Measurements from ENCODE around the gene GDPGP1.
"Not testable (repeated sequence)": the region's sequence is repeated elsewhere in the genome, so short reads cannot be mapped to it uniquely, and the experiment has no call there.

The GDPGP1 gene

DNA sequence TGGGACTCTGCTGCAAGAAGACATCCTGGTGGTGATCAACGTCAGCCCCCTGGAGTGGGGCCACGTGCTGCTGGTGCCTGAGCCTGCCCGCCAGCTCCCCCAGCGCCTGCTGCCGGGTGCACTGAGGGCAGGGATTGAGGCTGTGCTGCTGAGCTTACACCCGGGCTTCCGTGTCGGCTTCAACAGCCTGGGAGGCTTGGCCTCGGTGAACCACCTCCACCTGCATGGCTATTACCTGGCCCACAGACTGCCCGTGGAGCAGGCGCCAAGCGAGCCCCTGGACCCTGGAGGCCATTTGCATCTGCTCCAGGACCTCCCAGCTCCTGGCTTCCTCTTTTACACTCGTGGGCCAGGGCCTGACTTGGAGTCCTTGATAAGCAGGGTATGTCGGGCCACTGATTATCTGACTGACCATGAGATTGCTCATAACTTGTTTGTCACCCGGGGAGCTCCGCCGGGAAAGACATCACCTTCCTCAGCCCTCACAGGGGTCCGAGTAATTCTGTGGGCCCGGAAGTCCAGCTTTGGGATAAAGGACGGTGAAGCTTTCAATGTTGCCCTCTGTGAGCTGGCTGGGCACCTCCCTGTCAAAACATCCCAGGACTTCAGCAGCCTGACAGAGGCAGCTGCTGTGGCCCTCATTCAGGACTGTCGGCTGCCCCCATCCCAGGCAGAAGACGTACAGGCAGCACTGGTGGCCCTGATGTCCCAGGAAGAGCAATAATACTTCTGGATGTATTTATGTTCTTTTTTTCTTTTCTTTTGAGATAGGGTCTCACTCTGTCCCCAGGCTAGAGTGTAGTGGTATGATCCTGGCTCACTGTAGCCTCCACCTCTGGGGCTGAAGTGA, 7.6 kb downstream of the GDPGP1 start:
- Mint-ChIP-seq H3K9me3 (no peaks in the 10 kb centered on the region), H3K36me3 (ENCODE audit: low read depth) (peaks cover 19% of the 10 kb centered on the region), H3K4me1 (ENCODE audit: low read depth) (peaks cover 8% of the 10 kb centered on the region), H3K27ac (peak overlapping the region; percentile 10), H3K27me3 (ENCODE audit: low read depth) (no peaks in the 10 kb centered on the region), H3K4me3 (no peak overlapping the region)
- DNase-seq (ENCODE audit: low spot score): no peak

DNA sequence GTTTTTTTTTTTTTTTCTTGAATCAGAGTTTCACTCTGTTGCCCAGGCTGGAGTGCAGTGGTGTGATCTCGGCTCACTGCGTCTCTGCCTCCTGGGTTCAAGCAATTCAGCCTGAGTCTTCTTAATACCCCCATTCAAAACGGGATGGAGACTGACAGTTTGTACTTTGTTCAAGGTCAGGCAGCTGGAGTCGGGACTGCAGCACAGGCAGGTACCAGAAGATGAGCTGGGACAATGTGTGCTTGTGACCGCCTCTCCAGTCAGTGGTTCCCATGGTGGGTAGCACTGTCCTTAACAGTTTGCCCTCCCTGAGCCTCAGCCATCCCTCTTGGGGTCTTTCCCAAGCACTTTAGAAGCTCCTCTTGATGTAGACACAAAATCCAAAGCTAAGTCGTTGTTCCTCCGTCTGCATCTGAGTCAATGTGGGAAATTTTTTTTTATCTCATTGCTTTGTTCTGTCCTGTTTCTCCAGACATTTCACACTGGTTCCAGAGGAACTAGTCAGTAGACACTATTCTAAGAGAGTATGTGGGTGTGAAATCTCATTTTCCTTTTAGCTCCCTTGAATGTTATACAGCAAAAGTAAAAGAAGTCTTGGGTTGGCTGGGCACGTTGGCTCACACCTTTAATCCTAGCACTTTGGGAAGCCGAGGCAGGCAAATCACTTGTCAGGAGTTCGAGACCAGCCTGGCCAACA, 10.1 kb downstream of the GDPGP1 start:
- Mint-ChIP-seq H3K36me3 (ENCODE audit: low read depth) (peaks cover 5% of the 10 kb centered on the region), H3K9me3 (no peaks in the 10 kb centered on the region), H3K4me3 (no peak overlapping the region), H3K27ac (no peak overlapping the region), H3K4me1 (ENCODE audit: low read depth) (peaks cover 10% of the 10 kb centered on the region), H3K27me3 (ENCODE audit: low read depth) (no peaks in the 10 kb centered on the region)
- DNase-seq (ENCODE audit: low spot score): no peak

DNA sequence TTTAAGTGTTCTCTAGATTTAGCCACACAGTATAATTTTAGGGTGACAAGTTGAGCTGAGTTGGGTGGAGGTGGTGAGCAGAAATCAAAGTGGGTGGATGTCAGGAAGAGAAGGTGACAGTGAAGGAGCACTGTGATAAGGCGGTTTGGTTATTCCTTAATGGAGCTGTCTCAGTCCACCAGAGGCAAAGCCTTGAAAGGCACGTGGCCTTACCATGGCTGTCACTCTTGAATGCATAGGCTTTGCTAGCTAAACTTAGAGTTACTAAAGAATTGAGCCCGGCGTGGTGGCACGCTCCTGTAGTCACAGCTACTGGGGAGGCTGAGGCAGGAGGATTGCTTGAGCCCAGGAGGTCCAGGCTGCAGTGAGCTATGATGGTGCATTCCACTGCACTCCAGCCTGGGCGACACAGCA, 14.8 kb downstream of the GDPGP1 start:
- no peaks in the 10 kb centered on the region for H3K27me3 Mint-ChIP-seq (ENCODE audit: low read depth)
- no peak for DNase-seq (ENCODE audit: low spot score)
- peak overlapping the region; percentile 74 for H3K4me3 Mint-ChIP-seq
- no peaks in the 10 kb centered on the region for H3K36me3 Mint-ChIP-seq (ENCODE audit: low read depth)
- H3K4me1 Mint-ChIP-seq (ENCODE audit: low read depth): peaks cover 13% of the 10 kb centered on the region
- H3K27ac Mint-ChIP-seq: peak overlapping the region; percentile 42
- H3K9me3 Mint-ChIP-seq: no peaks in the 10 kb centered on the region

DNA sequence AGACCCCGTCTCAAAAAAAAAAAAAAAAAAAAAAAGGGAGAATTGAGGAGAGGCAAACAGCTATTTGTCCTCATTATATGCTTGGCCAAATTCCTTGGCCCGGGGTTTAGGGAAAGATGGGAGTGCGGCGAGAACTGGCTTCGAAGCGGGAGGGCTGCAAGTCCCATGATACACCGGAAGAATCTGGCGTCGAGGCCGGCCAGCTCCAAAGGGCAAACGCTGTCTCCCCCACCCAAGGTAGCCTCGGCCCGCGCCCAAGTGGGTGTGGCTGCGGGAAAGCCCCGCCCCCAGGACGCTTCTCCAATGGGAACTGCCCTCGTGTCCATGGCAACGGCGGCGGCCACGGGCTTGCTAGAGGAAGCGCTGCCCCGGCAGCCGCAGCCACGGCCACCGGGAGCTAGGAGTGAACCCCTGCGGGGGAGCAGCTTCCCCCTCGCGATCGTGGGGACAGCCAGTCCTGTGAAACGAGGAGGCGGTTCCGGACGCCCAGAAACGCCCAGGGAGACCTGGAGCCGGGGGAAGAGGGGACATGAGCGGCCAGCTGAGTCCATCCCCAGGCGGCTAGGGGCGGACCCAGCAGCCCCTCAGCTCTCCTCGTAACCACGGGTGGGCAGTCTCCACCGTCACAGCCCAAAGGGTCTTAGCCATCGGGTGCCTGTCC, 15.3 kb downstream of the GDPGP1 start, which contains the start of gene TTLL13:
Gene TTLL13 (plus strand): TSS at position 354 of the 661 bp plus-strand sequence. CDS start 1,075 bp downstream, outside the sequence.
- DNase-seq (ENCODE audit: low spot score): peak; percentile 83
- Mint-ChIP-seq H3K4me3 (peak within 1 kb of the TSS; percentile 78), H3K4me1 (ENCODE audit: low read depth) (peaks cover 13% of the 10 kb centered on the region)

DNA sequence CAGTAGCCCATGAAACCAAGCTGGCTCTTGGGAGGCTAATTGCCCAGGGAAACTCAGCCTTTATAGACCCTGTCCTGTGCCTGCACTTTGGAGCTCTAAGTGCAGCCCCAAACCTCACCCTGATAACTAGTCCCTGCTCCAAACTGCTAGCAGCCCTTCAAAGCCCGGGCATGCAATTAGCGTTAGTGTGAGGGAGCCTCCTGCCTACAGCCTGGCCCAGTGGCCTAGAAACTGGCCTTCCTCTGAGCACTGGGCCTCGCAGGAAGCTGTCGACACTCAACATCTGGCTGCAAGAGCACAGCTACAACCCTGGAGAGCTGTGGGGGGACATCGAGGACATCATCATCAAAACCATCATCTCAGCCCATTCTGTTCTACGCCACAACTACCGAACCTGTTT, 23.8 kb downstream of the GDPGP1 start:
- DNase-seq (ENCODE audit: low spot score): no peak
- Mint-ChIP-seq H3K4me1 (ENCODE audit: low read depth) (peaks cover 17% of the 10 kb centered on the region), H3K4me3 (no peak overlapping the region), H3K9me3 (no peaks in the 10 kb centered on the region), H3K27me3 (ENCODE audit: low read depth) (no peaks in the 10 kb centered on the region), H3K36me3 (ENCODE audit: low read depth) (peaks cover 1% of the 10 kb centered on the region), H3K27ac (no peak overlapping the region)

More for the DNA sequence above, 15.3 kb downstream of the GDPGP1 start, which contains the start of gene TTLL13:
- Mint-ChIP-seq H3K36me3 (ENCODE audit: low read depth) (no peaks in the 10 kb centered on the region), H3K27me3 (ENCODE audit: low read depth) (no peaks in the 10 kb centered on the region), H3K9me3 (no peaks in the 10 kb centered on the region), H3K27ac (peak within 1 kb of the TSS; percentile 42)

DNA sequence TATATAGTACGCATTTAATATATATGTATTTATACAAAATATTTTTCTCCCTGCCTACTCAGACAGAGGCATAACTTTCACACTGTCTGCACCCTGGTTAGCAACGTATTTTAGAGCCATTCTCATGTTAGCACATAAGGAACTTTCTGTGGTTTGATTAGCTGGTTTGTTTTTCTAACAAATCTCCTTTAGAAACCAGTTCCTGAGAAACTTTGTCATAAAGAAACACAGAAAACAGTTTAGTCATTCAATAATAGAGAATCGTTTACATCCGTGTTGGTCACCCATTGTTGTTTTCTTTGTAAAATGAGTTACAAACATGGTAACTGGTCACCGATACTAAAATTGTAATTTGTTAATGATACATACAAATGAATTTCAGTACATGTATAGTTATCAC, 25.5 kb downstream of the GDPGP1 start:
- Mint-ChIP-seq H3K27ac (peak overlapping the region; percentile 79), H3K36me3 (ENCODE audit: low read depth) (peaks cover 1% of the 10 kb centered on the region), H3K4me1 (ENCODE audit: low read depth) (peaks cover 25% of the 10 kb centered on the region), H3K27me3 (ENCODE audit: low read depth) (no peaks in the 10 kb centered on the region), H3K4me3 (peak overlapping the region; percentile 38), H3K9me3 (no peaks in the 10 kb centered on the region)
- DNase-seq (ENCODE audit: low spot score): no peak

DNA sequence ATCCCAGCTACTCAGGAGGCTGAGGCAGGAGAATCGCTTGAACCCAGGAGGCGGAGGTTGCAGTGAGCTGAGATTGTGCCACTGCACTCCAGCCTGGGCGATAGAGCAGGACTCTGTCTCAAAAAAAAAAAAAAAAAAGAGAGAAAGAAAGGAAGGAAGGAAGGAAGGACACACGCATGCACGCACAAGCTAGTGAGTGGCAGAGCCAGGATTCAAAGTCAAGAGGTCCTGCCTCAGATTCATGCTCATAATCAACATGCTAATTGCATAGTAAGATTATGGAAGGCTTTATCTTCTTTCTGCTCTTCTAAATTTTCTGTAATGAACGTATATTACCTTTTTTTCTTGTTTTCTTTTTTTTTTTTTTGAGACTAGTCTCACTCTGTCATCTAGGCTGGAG, 26.7 kb downstream of the GDPGP1 start:
- not testable (repeated sequence) for DNase-seq (ENCODE audit: low spot score); H3K4me3 Mint-ChIP-seq; H3K36me3 Mint-ChIP-seq (ENCODE audit: low read depth); H3K9me3 Mint-ChIP-seq; H3K27ac Mint-ChIP-seq; H3K27me3 Mint-ChIP-seq (ENCODE audit: low read depth)
- H3K4me1 Mint-ChIP-seq (ENCODE audit: low read depth): peaks cover 30% of the 10 kb centered on the region

DNA sequence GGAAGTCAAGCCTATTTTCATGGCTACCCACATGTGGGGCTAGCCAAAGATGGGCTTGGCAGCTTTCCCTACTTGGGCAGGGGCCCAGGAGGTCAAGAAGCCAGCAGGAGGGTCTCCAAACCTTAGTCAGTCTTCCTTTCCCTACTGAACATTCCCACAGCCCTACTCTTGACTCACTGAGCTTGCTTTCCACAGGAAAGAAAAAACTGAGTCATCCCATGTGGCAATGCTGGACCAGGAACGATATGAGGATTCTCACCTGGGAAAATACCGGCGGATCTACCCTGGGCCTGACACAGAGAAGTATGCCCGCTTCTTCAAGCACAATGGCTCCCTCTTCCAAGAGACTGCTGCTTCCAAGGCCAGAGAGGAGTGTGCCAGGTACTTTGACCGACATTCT, 27.8 kb downstream of the GDPGP1 start:
- Mint-ChIP-seq H3K4me1 (ENCODE audit: low read depth) (peaks cover 28% of the 10 kb centered on the region), H3K27me3 (ENCODE audit: low read depth) (no peaks in the 10 kb centered on the region), H3K4me3 (no peak overlapping the region), H3K9me3 (no peaks in the 10 kb centered on the region), H3K27ac (no peak overlapping the region), H3K36me3 (ENCODE audit: low read depth) (peaks cover 5% of the 10 kb centered on the region)
- no peak for DNase-seq (ENCODE audit: low spot score)

DNA sequence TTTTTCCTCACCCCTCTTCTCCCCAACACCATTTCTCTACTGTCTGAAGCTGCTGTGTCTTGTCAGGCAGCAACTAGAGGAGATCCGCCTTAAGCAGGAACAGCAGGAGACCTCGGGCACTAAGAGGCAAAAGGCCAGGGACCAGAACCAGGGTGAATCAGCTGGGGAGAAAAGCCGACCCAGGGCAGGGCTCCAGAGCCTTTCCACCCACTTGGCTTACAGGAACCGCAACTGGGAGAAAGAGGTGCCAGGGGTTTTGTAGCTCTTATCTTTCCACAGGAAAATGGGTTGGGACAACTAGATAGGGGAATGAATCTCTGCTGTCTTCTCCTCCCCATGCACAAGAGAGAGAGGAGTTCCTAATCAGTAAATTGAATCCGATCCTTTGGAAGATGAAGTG, 28.4 kb downstream of the GDPGP1 start:
- no peak for DNase-seq (ENCODE audit: low spot score)
- Mint-ChIP-seq H3K4me3 (no peak overlapping the region), H3K36me3 (ENCODE audit: low read depth) (peaks cover 6% of the 10 kb centered on the region), H3K9me3 (no peaks in the 10 kb centered on the region), H3K4me1 (ENCODE audit: low read depth) (peaks cover 32% of the 10 kb centered on the region), H3K27ac (no peak overlapping the region), H3K27me3 (ENCODE audit: low read depth) (no peaks in the 10 kb centered on the region)

DNA sequence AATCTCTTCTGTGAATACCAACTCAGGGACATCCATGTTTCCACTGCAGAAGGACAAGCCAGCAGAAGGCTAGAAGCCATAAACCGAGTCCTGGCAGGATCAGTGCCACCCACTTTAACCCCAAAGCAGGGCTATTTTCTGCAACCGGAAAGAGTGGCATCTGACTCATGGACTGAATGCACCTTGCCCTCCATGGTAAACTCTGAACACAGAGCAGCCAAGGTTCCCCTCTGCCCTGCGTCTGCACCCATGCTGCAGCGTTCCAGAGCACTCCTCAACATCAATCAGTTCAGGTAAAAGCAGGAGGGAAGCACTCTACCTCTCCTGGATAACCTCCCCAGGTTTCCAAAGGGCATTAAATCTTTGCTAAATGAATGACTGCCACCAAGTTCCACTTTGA, 30.7 kb downstream of the GDPGP1 start:
- peak; percentile 37 for DNase-seq (ENCODE audit: low spot score)

DNA sequence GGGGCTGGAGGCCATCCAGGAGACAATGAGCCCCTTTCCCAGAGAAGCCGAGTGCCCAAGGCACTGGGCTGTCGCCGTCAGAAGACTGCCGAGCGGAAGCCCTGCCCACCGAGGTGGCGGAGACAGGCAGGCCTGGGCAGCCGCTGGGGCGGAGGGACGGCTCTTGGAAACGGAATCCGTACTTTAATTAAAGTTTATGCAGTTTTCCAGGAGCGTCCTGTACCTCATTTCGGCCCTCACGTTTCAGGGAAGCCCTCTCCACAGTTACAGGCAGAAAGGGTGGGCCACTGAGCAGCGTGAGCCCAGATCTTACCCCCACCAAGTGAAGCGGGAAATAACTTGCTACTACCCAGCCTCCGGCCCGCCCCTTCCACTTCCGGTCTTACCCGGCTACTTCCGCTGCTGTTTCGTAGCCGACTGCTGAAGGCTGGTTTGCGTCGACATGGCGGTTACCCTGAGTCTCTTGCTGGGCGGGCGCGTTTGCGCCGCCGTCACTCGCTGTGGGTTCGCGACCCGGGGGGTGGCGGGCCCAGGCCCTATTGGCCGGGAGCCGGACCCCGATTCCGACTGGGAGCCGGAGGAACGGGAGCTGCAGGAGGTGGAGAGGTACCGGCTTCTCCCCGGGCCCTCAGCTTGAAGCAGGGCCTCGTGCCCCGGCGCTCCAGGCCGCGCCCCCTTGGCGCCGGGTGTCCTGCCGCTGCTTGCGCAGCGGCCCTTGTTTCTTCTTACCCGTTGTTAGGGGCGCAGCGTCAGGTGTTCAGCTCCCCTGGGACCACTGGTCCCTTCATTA, 31.5 kb downstream of the GDPGP1 start, which contains the start of gene NGRN:
Gene NGRN (plus strand): TSS at position 402 of the 790 bp plus-strand sequence. CDS start 41 bp downstream, at position 443.
- no peaks in the 10 kb centered on the region for H3K9me3 Mint-ChIP-seq
- H3K36me3 Mint-ChIP-seq (ENCODE audit: low read depth): peaks cover 23% of the 10 kb centered on the region
- DNase-seq (ENCODE audit: low spot score): peak; percentile 94
- peaks cover 35% of the 10 kb centered on the region for H3K4me1 Mint-ChIP-seq (ENCODE audit: low read depth)
- peak within 1 kb of the TSS; percentile 99 for H3K4me3 Mint-ChIP-seq
- peak within 1 kb of the TSS; percentile 99 for H3K27ac Mint-ChIP-seq
- H3K27me3 Mint-ChIP-seq (ENCODE audit: low read depth): no peaks in the 10 kb centered on the region

More for the DNA sequence above, 30.7 kb downstream of the GDPGP1 start:
- Mint-ChIP-seq H3K27me3 (ENCODE audit: low read depth) (no peaks in the 10 kb centered on the region), H3K4me1 (ENCODE audit: low read depth) (peaks cover 32% of the 10 kb centered on the region), H3K9me3 (no peaks in the 10 kb centered on the region), H3K4me3 (peak overlapping the region; percentile 99), H3K27ac (peak overlapping the region; percentile 99), H3K36me3 (ENCODE audit: low read depth) (peaks cover 17% of the 10 kb centered on the region)

DNA sequence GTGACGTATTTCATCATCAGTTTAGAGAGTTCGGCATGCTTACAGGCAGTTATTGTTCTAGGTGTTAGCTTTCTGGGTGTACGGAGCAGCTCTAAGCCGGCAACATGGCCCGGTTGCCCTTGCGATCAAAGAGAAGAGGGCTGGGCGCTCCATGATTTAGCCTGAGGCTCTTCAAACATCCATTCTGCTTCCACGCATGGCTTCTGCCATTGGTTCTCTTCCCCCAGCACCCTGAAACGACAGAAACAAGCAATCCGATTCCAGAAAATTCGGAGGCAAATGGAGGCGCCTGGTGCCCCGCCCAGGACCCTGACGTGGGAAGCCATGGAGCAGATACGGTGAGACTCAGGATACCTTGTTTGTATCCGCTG, 32.0 kb downstream of the GDPGP1 start:
- Mint-ChIP-seq H3K36me3 (ENCODE audit: low read depth) (peaks cover 27% of the 10 kb centered on the region), H3K27ac (peak overlapping the region; percentile 99), H3K9me3 (no peaks in the 10 kb centered on the region), H3K4me3 (peak overlapping the region; percentile 99), H3K4me1 (ENCODE audit: low read depth) (peaks cover 37% of the 10 kb centered on the region), H3K27me3 (ENCODE audit: low read depth) (no peaks in the 10 kb centered on the region)
- peak; percentile 40 for DNase-seq (ENCODE audit: low spot score)

DNA sequence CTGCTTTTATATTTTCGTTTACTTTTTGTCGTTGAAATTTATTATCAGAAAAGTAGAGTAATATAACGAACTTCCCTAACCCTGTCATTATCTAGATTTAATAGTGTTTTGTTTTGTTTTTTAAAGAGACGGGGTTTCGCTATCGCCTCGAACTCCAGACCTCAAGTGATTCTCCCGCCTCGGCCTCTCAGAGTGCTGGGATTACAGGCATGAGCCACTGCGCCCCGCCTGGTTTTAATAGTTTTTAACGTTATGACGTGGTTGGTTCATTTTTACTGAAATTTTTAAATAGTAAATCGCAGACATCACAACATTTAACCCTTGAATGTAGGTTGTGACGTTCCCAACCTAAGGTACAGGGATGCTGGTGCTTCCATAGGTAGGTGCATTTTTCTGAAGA, 32.5 kb downstream of the GDPGP1 start:
- no peak for DNase-seq (ENCODE audit: low spot score)
- Mint-ChIP-seq H3K27ac (peak overlapping the region; percentile 99), H3K4me3 (peak overlapping the region; percentile 99), H3K9me3 (no peaks in the 10 kb centered on the region), H3K4me1 (ENCODE audit: low read depth) (peaks cover 41% of the 10 kb centered on the region), H3K27me3 (ENCODE audit: low read depth) (no peaks in the 10 kb centered on the region), H3K36me3 (ENCODE audit: low read depth) (peaks cover 31% of the 10 kb centered on the region)
